ENCODE data around the gene SLIT3.

DNA sequence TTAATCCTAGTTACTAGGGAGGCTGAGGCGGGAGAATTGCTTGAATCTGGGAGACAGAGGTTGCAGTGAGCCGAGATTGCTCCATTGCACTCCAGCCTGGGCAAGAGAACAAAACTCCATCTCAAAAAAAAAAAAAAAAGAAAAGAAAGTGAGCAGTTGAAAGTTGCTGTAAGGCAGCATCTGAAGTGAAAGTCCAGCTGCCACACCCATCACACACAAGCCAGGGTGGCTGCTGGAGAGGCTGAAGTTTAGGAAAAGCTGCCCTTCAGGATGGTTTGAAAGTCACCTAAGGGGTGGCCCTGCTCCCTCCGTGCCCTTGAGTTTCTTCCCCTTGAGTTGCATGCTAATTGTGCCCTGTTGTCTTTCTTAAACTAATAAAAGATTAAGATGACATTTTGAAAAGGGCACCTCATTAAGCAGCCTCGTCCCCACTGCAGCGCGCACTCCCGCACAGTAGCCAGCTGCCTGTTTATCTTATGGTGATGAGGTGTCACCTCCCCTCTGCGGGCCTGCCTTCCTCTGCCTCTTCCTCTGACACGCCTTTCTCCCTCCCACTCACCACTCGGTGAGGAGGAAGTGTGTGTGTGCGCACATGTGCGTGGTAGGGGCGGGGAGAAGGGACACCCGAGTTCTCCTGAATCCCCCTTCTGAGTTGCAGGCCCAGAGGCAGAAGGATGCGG lies 617.6 kb downstream of the SLIT3 start:
- TF ChIP-seq, protein P1, sequence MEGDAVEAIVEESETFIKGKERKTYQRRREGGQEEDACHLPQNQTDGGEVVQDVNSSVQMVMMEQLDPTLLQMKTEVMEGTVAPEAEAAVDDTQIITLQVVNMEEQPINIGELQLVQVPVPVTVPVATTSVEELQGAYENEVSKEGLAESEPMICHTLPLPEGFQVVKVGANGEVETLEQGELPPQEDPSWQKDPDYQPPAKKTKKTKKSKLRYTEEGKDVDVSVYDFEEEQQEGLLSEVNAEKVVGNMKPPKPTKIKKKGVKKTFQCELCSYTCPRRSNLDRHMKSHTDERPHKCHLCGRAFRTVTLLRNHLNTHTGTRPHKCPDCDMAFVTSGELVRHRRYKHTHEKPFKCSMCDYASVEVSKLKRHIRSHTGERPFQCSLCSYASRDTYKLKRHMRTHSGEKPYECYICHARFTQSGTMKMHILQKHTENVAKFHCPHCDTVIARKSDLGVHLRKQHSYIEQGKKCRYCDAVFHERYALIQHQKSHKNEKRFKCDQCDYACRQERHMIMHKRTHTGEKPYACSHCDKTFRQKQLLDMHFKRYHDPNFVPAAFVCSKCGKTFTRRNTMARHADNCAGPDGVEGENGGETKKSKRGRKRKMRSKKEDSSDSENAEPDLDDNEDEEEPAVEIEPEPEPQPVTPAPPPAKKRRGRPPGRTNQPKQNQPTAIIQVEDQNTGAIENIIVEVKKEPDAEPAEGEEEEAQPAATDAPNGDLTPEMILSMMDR (IDR thresholded peaks at IDR 0.05), result no peak
- no peak for TF ChIP-seq POLR2A (IDR thresholded peaks at IDR 0.05)

Measured in right lobe of liver (tissue), 4 donors.